NCI-H146 (cell line): Measurements from ENCODE around the gene KCNK7.

Experiments
- DNase-seq: peaks from one replicate; lab custom pipeline; 2025; lab: John Stamatoyannopoulos, UW

The KCNK7 gene

GRCh38 chr11:65611028-65611757, 15.6 kb upstream of the KCNK7 start:
- DNase-seq, result no peak

GRCh38 chr11:65610404-65610803, 14.8 kb upstream of the KCNK7 start:
- no peak for DNase-seq

GRCh38 chr11:65609665-65610064, 14.1 kb upstream of the KCNK7 start:
- no peak for DNase-seq

GRCh38 chr11:65609229-65609628, 13.6 kb upstream of the KCNK7 start:
- DNase-seq, result no peak

- no peak for DNase-seq
These were observed 12.2 kb upstream of the KCNK7 start for GRCh38 chr11:65607614-65608426.

GRCh38 chr11:65606876-65607613, 11.4 kb upstream of the KCNK7 start:
- no peak for DNase-seq

GRCh38 chr11:65604258-65604657, 8.7 kb upstream of the KCNK7 start:
- no peak for DNase-seq

- DNase-seq, result no peak
These were observed 4.3 kb upstream of the KCNK7 start for GRCh38 chr11:65599955-65600246.

- DNase-seq, result no peak
These were observed 3.8 kb upstream of the KCNK7 start for GRCh38 chr11:65599216-65599954.

GRCh38 chr11:65598258-65598699, 2.7 kb upstream of the KCNK7 start:
- DNase-seq, result no peak

- no peak for DNase-seq
These were observed 920 bp upstream of the KCNK7 start for GRCh38 chr11:65596520-65596919.

- DNase-seq, result no peak
These were observed 469 bp downstream of the KCNK7 start for GRCh38 chr11:65595131-65595530.

- DNase-seq, result no peak
These were observed 1.8 kb downstream of the KCNK7 start for GRCh38 chr11:65593518-65594414.

GRCh38 chr11:65592858-65593517, 2.6 kb downstream of the KCNK7 start:
- DNase-seq, result no peak

- DNase-seq, result no peak
These were observed 3.4 kb downstream of the KCNK7 start for GRCh38 chr11:65591939-65592857.

- DNase-seq, result no peak
These were observed 5.3 kb downstream of the KCNK7 start for GRCh38 chr11:65590240-65590738.

- DNase-seq, result no peak
These were observed 6.0 kb downstream of the KCNK7 start for GRCh38 chr11:65589444-65590239.
